ENCODE measurements around the gene FAM180B. TPM values are rescaled to one million over a fixed set of nuclear protein-coding genes. Genes with fewer than 3 reads are reported as not detected.

Gene FAM180B
- total and polyA plus RNA-seq, 2 of the 4 experiments (the other 2 are of a cell fraction) = not detected

- Histone ChIP-seq H2BK5ac (ENCODE audit: low read depth, low read length, poor library complexity, severe bottlenecking) (peak overlapping the region; percentile 14), H3K9ac (ENCODE audit: low read depth, low read length) (peak overlapping the region; percentile 69), H2BK120ac (ENCODE audit: low read depth, low read length) (peak overlapping the region; percentile 54; the same call in 1 of the 2 replicates), H4K20me1 (ENCODE audit: insufficient read depth, low read length) (peaks cover 40% of the 10 kb centered on the region), H3K9me1 (ENCODE audit: insufficient read depth, low read length) (peaks cover 6% of the 10 kb centered on the region), H3K9me3 (ENCODE audit: control insufficient read depth, insufficient read depth, low read length) (no peaks in the 10 kb centered on the region), H3K4me3 (ENCODE audit: insufficient read depth, low read depth, low read length) (peak overlapping the region; percentile 99), H2BK15ac (ENCODE audit: low read depth, low read length) (no peak overlapping the region), H3K4ac (ENCODE audit: low read depth, low read length) (peak overlapping the region; percentile 66), H2AK9ac (replicated peaks; ENCODE audit: low read depth, low read length, poor library complexity) (peak overlapping the region; percentile 97), H3K79me1 (ENCODE audit: low read depth in 1 of 2, low read length in 2 of 2) (peaks cover 0 to 40% of the 10 kb centered on the region in 2 experiments; a peak in 2 of 4 replicates), H3K18ac (ENCODE audit: low read depth, low read length) (no peak overlapping the region; the same call in 1 of the 2 replicates), H2AFZ (replicated peaks; ENCODE audit: low read length, poor library complexity) (peak overlapping the region; percentile 97), H3K27me3 (ENCODE audit: control insufficient read depth, insufficient read depth, low read length) (no peaks in the 10 kb centered on the region), H3K27ac (ENCODE audit: insufficient read depth, low read length) (peak overlapping the region; percentile 37), H2BK20ac (ENCODE audit: low read depth, low read length) (peak overlapping the region; percentile 27; the same call in 1 of the 2 replicates), H3K14ac (replicated peaks; ENCODE audit: low read depth, low read length) (peak overlapping the region; percentile 79), H3K36me3 (ENCODE audit: control insufficient read depth, insufficient read depth, low read length) (no peaks in the 10 kb centered on the region), H3K4me2 (ENCODE audit: low read depth, low read length) (peak overlapping the region; percentile 74), H3K4me1 (ENCODE audit: control insufficient read depth, insufficient read depth, low read length) (peaks cover 3% of the 10 kb centered on the region), H3K23ac (ENCODE audit: low read depth, low read length) (peak overlapping the region; percentile 72; the same call in 1 of the 2 replicates), H4K5ac (ENCODE audit: low read depth, low read length) (peak overlapping the region; percentile 69), H3K56ac (ENCODE audit: extremely low read depth, insufficient read depth, low read length) (peak overlapping the region; percentile 25; the same call in 1 of the 2 replicates), H2AK5ac (ENCODE audit: low read depth, low read length) (peak overlapping the region; percentile 57), H4K8ac (ENCODE audit: low read depth in 2 of 2, low read length in 2 of 2) (peak overlapping the region; percentile 58 to 76; a peak in 3 of 4 replicates), H4K91ac (ENCODE audit: insufficient read depth, low read depth, low read length) (peak overlapping the region; percentile 72)
- ChIA-PET CTCF (interaction anchor here (0.6 to 1.2 kb wide), 3 partner anchors 9 to 60 kb away, joined by 3 to 4 read pairs (median 4); partner anchors contain the start of gene PTPMT1), POLR2A (ENCODE audit: unreplicated experiment) (interaction anchor here (0.5 to 0.7 kb wide), 2 partner anchors 33 to 54 kb away, joined by 3 to 5 read pairs; no protein-coding TSS in a partner anchor)
- intact Hi-C loops (cut with micrococcal nuclease) = loop anchor here (1.0 kb wide), 1 partner anchor 54 kb away; no protein-coding TSS in a partner anchor
- BruUV-seq (replicated peaks) = no TSS peak
- TF ChIP-seq MAFK (IDR thresholded peaks at IDR 0.05; ENCODE audit: low read depth, low read length) = no peak
- no peak for TF ChIP-seq RCOR1 (IDR thresholded peaks at IDR 0.05; ENCODE audit: insufficient replicate concordance, low read length)
- no peak for TF ChIP-seq USF2 (IDR thresholded peaks at IDR 0.05; ENCODE audit: low read depth, low read length)
- no peak for TF ChIP-seq FOS (IDR thresholded peaks at IDR 0.05; ENCODE audit: low read depth, low read length)
- no peak for TF ChIP-seq CEBPB (IDR thresholded peaks at IDR 0.05; ENCODE audit: low read depth, low read length)
- no peak for TF ChIP-seq RFX5 (IDR thresholded peaks at IDR 0.05; ENCODE audit: low read depth, low read length)
- no peak for TF ChIP-seq ELK1 (IDR thresholded peaks at IDR 0.05; ENCODE audit: borderline replicate concordance, low read depth, low read length)
- no peak for TF ChIP-seq SMC3 (IDR thresholded peaks at IDR 0.05; ENCODE audit: low read depth, low read length)
- TF ChIP-seq POLR2A (IDR thresholded peaks at IDR 0.05; ENCODE audit: low read depth, low read length) = no peak
- no peak for TF ChIP-seq MXI1 (IDR thresholded peaks at IDR 0.05; ENCODE audit: borderline replicate concordance, low read depth, low read length)
- TF ChIP-seq NFE2L2 (IDR thresholded peaks at IDR 0.05; ENCODE audit: low read depth, low read length) = no peak
- DNase-seq (no peak), ATAC-seq (ENCODE audit: low read depth) (peak; percentile 27)
- in situ Hi-C loops (cut with MboI; ENCODE audit: low sequenced_read_pairs) = no loop called here
- WGBS, 2 experiments (ENCODE audit: extremely low coverage in 2 of 2, insufficient read length in 1 of 2) = no CpG with 5 or more reads among the region's 9 CpGs
- dilution Hi-C loops (cut with HindIII; ENCODE audit: low sequenced_read_pairs, unreplicated experiment) = no loop called here
Measured at GRCh38 chr11:47553406-47553743, 33.1 kb upstream of the FAM180B start.
